ENCODE data around the gene CEP131. TPM values are rescaled to one million over a fixed set of nuclear protein-coding genes. Genes with fewer than 3 reads are reported as not detected.

Gene CEP131
- total RNA-seq, 4 donors from 2014 or later, result 6.0 to 8.8 (median 7.5) TPM

DNA sequence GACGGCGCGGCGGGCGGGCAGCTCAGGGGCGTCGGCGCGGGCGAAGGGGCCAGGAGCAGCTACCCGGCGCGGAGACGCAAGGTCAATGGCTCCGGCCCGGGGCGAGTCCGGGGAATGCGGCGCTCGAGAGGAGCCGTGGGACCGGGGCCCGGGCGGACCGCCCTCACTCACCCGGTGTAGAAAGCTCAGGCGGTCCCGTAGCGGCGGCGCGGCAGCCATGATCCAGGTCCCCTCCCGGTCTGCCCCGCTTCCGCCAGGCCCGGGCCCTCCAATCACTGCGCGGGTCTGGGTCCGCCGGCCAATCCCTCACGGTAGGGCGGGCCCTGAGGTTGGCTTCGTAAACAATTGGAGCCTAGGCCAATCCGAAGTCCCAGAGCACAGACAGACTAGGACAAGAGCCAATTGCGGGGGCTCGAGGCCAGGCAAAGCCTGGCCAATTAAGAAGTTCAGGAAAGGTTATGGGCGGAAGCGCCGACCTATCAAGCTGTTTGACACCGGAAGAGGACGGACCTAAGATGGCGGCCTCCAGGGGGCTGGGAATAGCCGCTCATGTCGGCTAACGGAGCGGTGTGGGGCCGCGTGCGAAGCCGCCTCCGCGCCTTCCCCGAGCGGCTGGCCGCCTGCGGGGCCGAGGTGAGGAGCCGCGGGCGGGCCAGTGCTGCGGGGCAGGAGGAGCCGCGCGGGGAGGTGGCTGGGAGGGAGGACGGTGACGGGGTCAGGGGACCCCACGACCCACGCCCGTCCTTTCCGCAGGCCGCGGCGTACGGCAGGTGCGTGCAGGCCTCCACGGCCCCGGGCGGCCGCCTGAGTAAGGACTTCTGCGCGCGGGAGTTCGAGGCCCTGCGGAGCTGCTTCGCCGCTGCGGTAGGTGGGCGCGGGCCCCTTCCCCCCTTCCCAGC, 16.3 kb upstream of the CEP131 start, which contains the start of the genes NDUFAF8 and TEPSIN:
TSS of gene NDUFAF8 (plus strand) at position 504 of the 899 bp plus-strand sequence. CDS start at position 550, 46 bp downstream.
TSS of gene TEPSIN (minus strand) at position 241 of the 899 bp plus-strand sequence. CDS start at position 219, 22 bp downstream.
- peaks cover 21 to 26% of the 10 kb centered on the region in 2 donors for H3K4me1 ChIP-seq
- H3K27me3 ChIP-seq, result no peaks in the 10 kb centered on the region
- H3K27ac ChIP-seq, result peak within 1 kb of the TSS; percentile 71 to 95 (median 90)
- intact Hi-C loops (cut with DNase I; ENCODE audit: low total_unique reads), result loop anchor here (1.0 kb wide), 1 partner anchor 16 kb away; no protein-coding TSS in a partner anchor
- H3K9me3 ChIP-seq, result no peaks in the 10 kb centered on the region
- ATAC-seq (peak; percentile 98 to 99), DNase-seq (peak; percentile 97 to 99)
- peaks cover 0 to 5% of the 10 kb centered on the region in 2 donors for H3K36me3 ChIP-seq
- TF ChIP-seq POLR2A (IDR thresholded peaks at IDR 0.05), result peak; percentile 71 to 73
- TF ChIP-seq, protein P1, sequence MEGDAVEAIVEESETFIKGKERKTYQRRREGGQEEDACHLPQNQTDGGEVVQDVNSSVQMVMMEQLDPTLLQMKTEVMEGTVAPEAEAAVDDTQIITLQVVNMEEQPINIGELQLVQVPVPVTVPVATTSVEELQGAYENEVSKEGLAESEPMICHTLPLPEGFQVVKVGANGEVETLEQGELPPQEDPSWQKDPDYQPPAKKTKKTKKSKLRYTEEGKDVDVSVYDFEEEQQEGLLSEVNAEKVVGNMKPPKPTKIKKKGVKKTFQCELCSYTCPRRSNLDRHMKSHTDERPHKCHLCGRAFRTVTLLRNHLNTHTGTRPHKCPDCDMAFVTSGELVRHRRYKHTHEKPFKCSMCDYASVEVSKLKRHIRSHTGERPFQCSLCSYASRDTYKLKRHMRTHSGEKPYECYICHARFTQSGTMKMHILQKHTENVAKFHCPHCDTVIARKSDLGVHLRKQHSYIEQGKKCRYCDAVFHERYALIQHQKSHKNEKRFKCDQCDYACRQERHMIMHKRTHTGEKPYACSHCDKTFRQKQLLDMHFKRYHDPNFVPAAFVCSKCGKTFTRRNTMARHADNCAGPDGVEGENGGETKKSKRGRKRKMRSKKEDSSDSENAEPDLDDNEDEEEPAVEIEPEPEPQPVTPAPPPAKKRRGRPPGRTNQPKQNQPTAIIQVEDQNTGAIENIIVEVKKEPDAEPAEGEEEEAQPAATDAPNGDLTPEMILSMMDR (IDR thresholded peaks at IDR 0.05 in 4 of 5, conservative IDR thresholded peaks at IDR 0.05 in 1 of 5), result peak in 2 of 5 experiments; percentile 8 to 12
- peak within 1 kb of the TSS; percentile 80 to 98 (median 94) for H3K4me3 ChIP-seq
- in situ Hi-C loops (cut with MboI; ENCODE audit: low sequenced_read_pairs in 4 of 4), result loop anchor here in 1 of 4 donors (25.0 kb wide), 1 partner anchor 102 kb away; no protein-coding TSS in a partner anchor

DNA sequence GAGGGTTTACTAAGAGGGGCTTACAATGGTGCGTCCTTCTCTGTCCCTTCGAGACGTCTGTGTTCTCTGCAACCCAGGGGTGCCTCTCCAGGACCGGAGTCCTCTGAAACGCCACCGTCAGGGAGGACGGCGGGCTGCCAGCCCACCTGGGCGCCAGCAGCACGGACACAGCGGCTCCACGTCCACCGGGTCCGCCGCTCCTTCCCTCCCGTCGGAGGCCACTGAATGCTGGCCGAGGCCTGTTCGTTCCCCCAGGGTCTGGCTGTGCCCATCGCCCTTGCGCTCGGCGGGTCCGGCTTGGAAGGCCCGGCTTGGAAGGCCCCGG, 15.7 kb upstream of the CEP131 start:
- H3K9me3 ChIP-seq, result no peaks in the 10 kb centered on the region
- H3K36me3 ChIP-seq, result peaks cover 0 to 9% of the 10 kb centered on the region in 2 donors
- ATAC-seq, result no peak
- H3K27me3 ChIP-seq, result no peaks in the 10 kb centered on the region
- peaks cover 21 to 26% of the 10 kb centered on the region in 2 donors for H3K4me1 ChIP-seq
- intact Hi-C loops (cut with DNase I; ENCODE audit: low total_unique reads) (no loop called here), in situ Hi-C loops (cut with MboI; ENCODE audit: low sequenced_read_pairs in 4 of 4) (loop anchor here in 1 of 4 donors (25.0 kb wide), 1 partner anchor 101 kb away; no protein-coding TSS in a partner anchor)
- TF ChIP-seq POLR2A (IDR thresholded peaks at IDR 0.05), result no peak
- TF ChIP-seq, protein P1 (IDR thresholded peaks at IDR 0.05 in 4 of 5, conservative IDR thresholded peaks at IDR 0.05 in 1 of 5), result no peak
- peak overlapping the region; percentile 80 to 98 (median 94) for H3K4me3 ChIP-seq
- DNase-seq, result no peak
- H3K27ac ChIP-seq, result peak overlapping the region; percentile 54 to 95 (median 81)

DNA sequence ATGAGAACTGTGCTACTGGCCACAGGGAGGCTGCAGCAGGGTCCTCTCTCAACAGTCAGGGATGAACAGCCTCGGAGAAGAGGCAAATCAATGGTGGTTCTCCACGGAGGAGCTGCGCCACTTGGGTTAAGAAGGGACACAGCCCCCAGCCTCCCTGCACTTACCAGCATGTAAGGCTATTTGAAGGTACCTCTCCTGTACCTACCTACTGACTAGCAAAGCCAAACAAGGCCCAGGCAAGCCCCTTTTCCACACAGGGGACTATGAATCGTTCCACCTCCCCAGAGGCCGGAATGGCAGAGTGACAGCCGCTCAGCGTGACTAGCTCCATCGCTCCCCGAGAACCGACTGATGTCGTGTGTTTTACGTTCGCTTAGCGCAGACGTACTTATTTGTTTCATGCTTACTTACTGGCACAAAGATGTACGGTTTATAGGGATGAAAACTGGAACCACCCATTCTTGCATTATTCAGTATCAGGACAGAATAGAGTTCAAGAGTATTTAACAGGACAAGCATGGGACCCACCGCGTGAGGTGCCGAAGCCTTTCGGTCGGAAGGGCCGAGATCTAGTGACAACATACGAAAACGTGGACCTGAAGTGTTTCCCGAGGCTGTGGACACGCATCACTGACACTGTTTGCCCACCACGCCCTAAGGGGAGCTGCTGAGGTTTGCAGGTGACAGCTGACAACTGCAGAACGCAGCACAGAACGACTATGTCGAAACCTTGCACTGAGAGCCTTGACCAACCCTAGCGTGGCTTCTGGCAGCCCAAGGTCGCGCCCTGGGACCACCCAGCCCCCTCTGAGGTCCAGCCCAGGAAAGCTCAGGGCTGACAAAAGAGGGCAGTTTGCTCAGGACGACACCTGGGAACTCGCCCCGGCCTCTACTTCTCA, 15.1 kb upstream of the CEP131 start:
- intact Hi-C loops (cut with DNase I; ENCODE audit: low total_unique reads), result no loop called here
- Histone ChIP-seq H3K27ac (peak overlapping the region in 3 of 4 donors; percentile 54 to 84 (median 78)), H3K36me3 (peaks cover 0 to 14% of the 10 kb centered on the region in 2 donors), H3K4me1 (peaks cover 21 to 26% of the 10 kb centered on the region in 2 donors), H3K4me3 (peak overlapping the region; percentile 80 to 98 (median 94)), H3K9me3 (no peaks in the 10 kb centered on the region), H3K27me3 (no peaks in the 10 kb centered on the region)
- in situ Hi-C loops (cut with MboI; ENCODE audit: low sequenced_read_pairs in 4 of 4), result loop anchor here in 1 of 4 donors (25.0 kb wide), 1 partner anchor 101 kb away; no protein-coding TSS in a partner anchor
- no peak for ATAC-seq
- TF ChIP-seq, protein P1 (IDR thresholded peaks at IDR 0.05 in 4 of 5, conservative IDR thresholded peaks at IDR 0.05 in 1 of 5), result no peak
- TF ChIP-seq POLR2A (IDR thresholded peaks at IDR 0.05), result no peak
- DNase-seq, result no peak

DNA sequence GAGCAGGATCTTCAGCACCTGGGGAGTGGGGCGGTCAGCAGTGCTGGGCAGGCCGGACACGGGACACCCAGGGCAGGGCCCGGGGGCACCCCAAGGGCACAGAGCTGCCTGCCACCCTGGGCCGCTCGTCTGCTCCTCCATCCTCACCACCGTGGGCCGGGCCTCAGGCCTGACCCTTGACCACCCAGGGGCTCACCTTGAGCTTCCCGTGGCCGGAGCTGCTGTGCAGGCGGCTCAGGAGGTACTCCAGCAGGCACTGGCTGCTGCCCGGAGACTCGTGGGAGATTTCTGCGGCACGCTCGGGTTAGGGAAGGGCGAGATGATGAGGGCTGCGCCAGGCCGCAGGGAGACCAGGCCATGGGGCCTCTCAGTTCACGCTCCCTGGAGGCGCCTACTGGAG, 14.0 kb upstream of the CEP131 start:
- Histone ChIP-seq H3K4me3 (no peak overlapping the region), H3K36me3 (peaks cover 0 to 24% of the 10 kb centered on the region in 2 donors), H3K4me1 (peaks cover 21 to 26% of the 10 kb centered on the region in 2 donors), H3K9me3 (no peaks in the 10 kb centered on the region), H3K27ac (no peak overlapping the region), H3K27me3 (no peaks in the 10 kb centered on the region)
- intact Hi-C loops (cut with DNase I; ENCODE audit: low total_unique reads) (no loop called here), in situ Hi-C loops (cut with MboI; ENCODE audit: low sequenced_read_pairs in 4 of 4) (loop anchor here in 1 of 4 donors (25.0 kb wide), 1 partner anchor 99 kb away; no protein-coding TSS in a partner anchor)
- no peak for TF ChIP-seq POLR2A (IDR thresholded peaks at IDR 0.05)
- TF ChIP-seq, protein P1 (IDR thresholded peaks at IDR 0.05 in 4 of 5, conservative IDR thresholded peaks at IDR 0.05 in 1 of 5), result no peak
- ATAC-seq (no peak), DNase-seq (no peak)
